Kidney (tissue), 14 donors: ENCODE data around the gene GCK. TPM values are rescaled to one million over a fixed set of nuclear protein-coding genes. Genes with fewer than 3 reads are reported as not detected.

Source experiments
- DNase-seq, 5 donors: peaks; one replicate each; pipeline ENCODE4 v3.0.0-alpha.2; 2013 to 2020
- FAIRE-seq: peaks from 2 replicates; lab custom pipeline; 2012; peaks lifted over from hg19 to GRCh38; lab: Jason Lieb, UNC
- H3K27ac ChIP-seq, 2 donors: one replicate each; pipeline ENCODE4 v1.7.0; 2013; ENCODE audit warnings: low read depth in 2 of 2, low read length in 2 of 2, inconsistent platforms in 1 of 2
- H3K27me3 ChIP-seq: one replicate; pipeline ENCODE4 v1.7.1; 2013; ENCODE audit warnings: low read length, inconsistent platforms; ENCODE audit not compliant: control insufficient read depth, insufficient read depth
- H3K36me3 ChIP-seq, 3 donors: one replicate each; pipeline versions ENCODE4 v1.7.0 to v1.7.1; 2013; ENCODE audit warnings: low read length in 3 of 3, control low read depth in 1 of 3, inconsistent platforms in 1 of 3; ENCODE audit not compliant: insufficient read depth in 3 of 3, control insufficient read depth in 2 of 3
- H3K4me1 ChIP-seq, 3 donors: one replicate each; pipeline versions ENCODE4 v1.7.0 to v1.7.1; 2013; ENCODE audit warnings: low read length in 3 of 3, inconsistent platforms in 1 of 3, low read depth in 1 of 3; ENCODE audit not compliant: control insufficient read depth in 2 of 3, insufficient read depth in 2 of 3
- H3K4me3 ChIP-seq, 3 donors: one replicate each; pipeline versions ENCODE4 v1.7.0 to v1.8.1; 2013; ENCODE audit warnings: low read length in 3 of 3, control low read depth in 1 of 3, inconsistent platforms in 1 of 3
- H3K9ac ChIP-seq, 3 donors: one replicate each; pipeline versions ENCODE4 v1.7.0 to v1.7.1; 2013; ENCODE audit warnings: low read length in 3 of 3, control low read depth in 1 of 3, inconsistent platforms in 1 of 3
- H3K9me3 ChIP-seq, 3 donors: one replicate each; pipeline versions ENCODE4 v1.7.0 to v1.7.1; 2013; ENCODE audit warnings: low read length in 3 of 3, control low read depth in 1 of 3, inconsistent platforms in 1 of 3; ENCODE audit not compliant: control insufficient read depth in 2 of 3, insufficient read depth in 1 of 3
- intact Hi-C: fragments of 100-400 bp; cut with DNase I; formaldehyde crosslinking; loops from one replicate; pipeline ENCODE4 v1.11.1; 2022
- polyA plus RNA-seq: library from polyadenylated mRNA; stranded (reverse); fragments of 350-450 nt; fragmentation: Illumina TruSeq; extraction: RNeasy Lipid Tissue Mini Kit (QIAGEN cat#74804); gene quantifications from one replicate; pipeline ENCODE4 v1.2.3, GENCODE V29; 2014; ENCODE audit warnings: low read depth, low replicate concordance; ENCODE audit not compliant: insufficient read depth
- total RNA-seq: library from RNA; stranded (reverse); fragmentation: NEBNext Ultra II Directional; extraction: Animal tissue kit (Norgen Biotek cat#: 25700); gene quantifications from one replicate; pipeline ENCODE4 v1.2.1, GENCODE V29; 2021
- TF ChIP-seq, protein P1 (sequence below): IDR thresholded peaks from 3 replicates; pipeline ENCODE4 v1.5.1; 2012; ENCODE audit warnings: mild to moderate bottlenecking, moderate library complexity, borderline replicate concordance; ENCODE audit not compliant: insufficient read depth; ENCODE audit errors: extremely low read depth
- donor health status: control.
- donor health status: control.
- donor health status: control.
- donor health status: control.
- donor health status: control.
- donor health status: DM: yes; HTN: yes; CAD: no.
- donor health status: Normal renal cell carcinoma (clear cell type).

Gene GCK
- total and polyA plus RNA-seq, 2 donors from 2014 or later, result 0.25 to 1.0 TPM

DNA sequence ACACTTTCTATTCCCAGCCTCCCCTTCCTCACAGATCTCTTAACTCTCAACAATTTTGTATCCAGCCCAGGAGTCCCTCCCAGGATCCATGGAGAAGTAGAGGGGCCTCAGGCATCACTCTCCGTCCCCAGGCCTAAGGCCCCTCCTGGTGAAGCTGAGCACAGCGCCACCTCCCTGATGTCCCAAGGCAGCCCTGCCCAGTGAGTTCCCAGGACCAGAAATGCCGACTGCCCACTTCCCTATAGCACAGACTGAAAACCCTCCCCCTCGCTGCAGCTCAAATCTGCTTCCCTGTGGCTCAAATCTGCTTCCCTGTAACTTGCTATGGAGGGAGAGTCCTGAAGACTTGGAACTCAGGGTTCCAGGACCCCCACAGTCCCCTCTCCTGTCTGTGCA is 47.1 kb upstream of the GCK start:
- no peak overlapping the region for H3K9ac ChIP-seq
- no peak for FAIRE-seq
- intact Hi-C loops, result no loop called here

GRCh38 chr7:44235582-44236332 is 46.5 kb upstream of the GCK start:
- no peak overlapping the region for H3K4me3 ChIP-seq
- no peaks in the 10 kb centered on the region for H3K9me3 ChIP-seq
- H3K9ac ChIP-seq, result no peak overlapping the region
- no peak for FAIRE-seq
- intact Hi-C loops, result no loop called here
- DNase-seq, result no peak
- no peaks in the 10 kb centered on the region for H3K27me3 ChIP-seq
- no peak overlapping the region for H3K27ac ChIP-seq
- no peaks in the 10 kb centered on the region for H3K4me1 ChIP-seq
- TF ChIP-seq, protein P1, sequence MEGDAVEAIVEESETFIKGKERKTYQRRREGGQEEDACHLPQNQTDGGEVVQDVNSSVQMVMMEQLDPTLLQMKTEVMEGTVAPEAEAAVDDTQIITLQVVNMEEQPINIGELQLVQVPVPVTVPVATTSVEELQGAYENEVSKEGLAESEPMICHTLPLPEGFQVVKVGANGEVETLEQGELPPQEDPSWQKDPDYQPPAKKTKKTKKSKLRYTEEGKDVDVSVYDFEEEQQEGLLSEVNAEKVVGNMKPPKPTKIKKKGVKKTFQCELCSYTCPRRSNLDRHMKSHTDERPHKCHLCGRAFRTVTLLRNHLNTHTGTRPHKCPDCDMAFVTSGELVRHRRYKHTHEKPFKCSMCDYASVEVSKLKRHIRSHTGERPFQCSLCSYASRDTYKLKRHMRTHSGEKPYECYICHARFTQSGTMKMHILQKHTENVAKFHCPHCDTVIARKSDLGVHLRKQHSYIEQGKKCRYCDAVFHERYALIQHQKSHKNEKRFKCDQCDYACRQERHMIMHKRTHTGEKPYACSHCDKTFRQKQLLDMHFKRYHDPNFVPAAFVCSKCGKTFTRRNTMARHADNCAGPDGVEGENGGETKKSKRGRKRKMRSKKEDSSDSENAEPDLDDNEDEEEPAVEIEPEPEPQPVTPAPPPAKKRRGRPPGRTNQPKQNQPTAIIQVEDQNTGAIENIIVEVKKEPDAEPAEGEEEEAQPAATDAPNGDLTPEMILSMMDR, result no peak
- H3K36me3 ChIP-seq, result no peaks in the 10 kb centered on the region

More for the DNA sequence above, 47.1 kb upstream of the GCK start:
- H3K4me1 ChIP-seq, result peaks cover 0 to 2% (median 0%) of the 10 kb centered on the region in 3 donors
- no peak overlapping the region for H3K27ac ChIP-seq
- H3K4me3 ChIP-seq, result no peak overlapping the region
- no peak for DNase-seq
- H3K27me3 ChIP-seq, result no peaks in the 10 kb centered on the region
- TF ChIP-seq, protein P1, result no peak
- H3K9me3 ChIP-seq, result no peaks in the 10 kb centered on the region
- H3K36me3 ChIP-seq, result no peaks in the 10 kb centered on the region

- FAIRE-seq (no peak), DNase-seq (no peak)
- intact Hi-C loops, result no loop called here
- Histone ChIP-seq H3K9ac (no peak overlapping the region), H3K27ac (no peak overlapping the region), H3K4me1 (no peaks in the 10 kb centered on the region), H3K36me3 (no peaks in the 10 kb centered on the region), H3K4me3 (no peak overlapping the region), H3K27me3 (no peaks in the 10 kb centered on the region), H3K9me3 (no peaks in the 10 kb centered on the region)
- TF ChIP-seq, protein P1, result no peak
Measured at GRCh38 chr7:44235066-44235465, 45.8 kb upstream of the GCK start.
